ENCODE measurements around the gene OGA. TPM values are rescaled to one million over a fixed set of nuclear protein-coding genes. Genes with fewer than 3 reads are reported as not detected.

The OGA gene
- total and polyA plus RNA-seq, 2 donors (not counting 1 experiment from before 2014, with no cell fraction given), result 128 to 418 TPM

DNA sequence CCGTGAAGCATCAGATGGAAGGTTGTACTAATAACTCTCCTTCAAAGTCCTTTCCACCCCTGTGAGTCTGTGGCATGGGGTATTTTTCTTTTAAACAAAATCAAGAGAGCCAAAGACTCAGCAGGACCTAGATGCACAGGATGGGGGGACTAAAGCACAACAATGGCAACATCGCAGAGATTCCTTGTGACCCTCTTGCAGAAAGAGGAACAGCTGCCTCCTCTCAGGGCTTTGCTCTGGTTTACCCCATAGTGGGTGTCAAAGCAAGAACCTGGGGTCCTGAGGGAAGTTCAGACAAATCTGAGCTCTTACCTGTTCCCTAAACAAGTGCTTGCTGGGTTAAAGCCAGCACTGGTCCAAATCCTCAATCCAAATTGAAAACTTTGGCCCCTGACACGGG, 81.6 kb downstream of the OGA start:
- no peak overlapping the region for H3K4me3 ChIP-seq (ENCODE audit: control extremely low read depth in 1 of 5, extremely low read depth in 1 of 5, insufficient read depth in 1 of 5, low read depth in 2 of 5, low read length in 4 of 5)
- Mint-ChIP-seq H3K9me3 (ENCODE audit: insufficient read depth) (no peaks in the 10 kb centered on the region), H3K27ac (no peak overlapping the region), H3K27me3 (peaks cover 34% of the 10 kb centered on the region), H3K4me3 (no peak overlapping the region), H3K4me1 (no peaks in the 10 kb centered on the region)
- H4K20me1 ChIP-seq (ENCODE audit: control insufficient read depth, insufficient read depth, low read length, poor library complexity, severe bottlenecking), result no peaks in the 10 kb centered on the region
- H3K9me3 ChIP-seq (ENCODE audit: control extremely low read depth in 1 of 3, control insufficient read depth in 2 of 3, insufficient read depth in 1 of 3, low read length in 2 of 3), result peaks cover 0 to 3% (median 2%) of the 10 kb centered on the region in 3 donors
- H3K36me3 ChIP-seq (replicated peaks in 1 of 2; ENCODE audit: control extremely low read depth in 1 of 2, control insufficient read depth in 1 of 2, extremely low read depth in 1 of 2, insufficient read depth in 2 of 2, low read length in 1 of 2), result no peaks in the 10 kb centered on the region
- no peak for ATAC-seq (ENCODE audit: low read depth)
- no peak overlapping the region for H3K4me2 ChIP-seq (replicated peaks; ENCODE audit: low read depth, low read length, poor library complexity, severe bottlenecking)
- no peaks in the 10 kb centered on the region for H3K79me2 ChIP-seq (ENCODE audit: control insufficient read depth, insufficient read depth, low read length)
- peaks cover 0 to 21% (median 0%) of the 10 kb centered on the region in 4 experiments for H3K27me3 ChIP-seq (replicated peaks in 1 of 4; ENCODE audit: control extremely low read depth in 1 of 4, control insufficient read depth in 3 of 4, insufficient read depth in 4 of 4, low read length in 3 of 4)
- intact Hi-C loops (cut with micrococcal nuclease), result no loop called here
- no peak overlapping the region for H2AFZ ChIP-seq (ENCODE audit: insufficient read depth, low read depth, low read length, poor library complexity, severe bottlenecking)
- TF ChIP-seq EZH2 (IDR thresholded peaks at IDR 0.05; ENCODE audit: borderline replicate concordance, insufficient read depth, low read depth, low read length, poor library complexity, severe bottlenecking) (no peak), CTCF (IDR thresholded peaks at IDR 0.05) (no peak)
- ChIA-PET POLR2A (no interaction called here), CTCF (no interaction called here)
- 47% methylated on average over 1 of the region's 3 CpGs for WGBS (ENCODE audit: insufficient coverage)
- H3K9ac ChIP-seq (ENCODE audit: low read length), result no peak overlapping the region
- DNase-seq, result no peak
- H3K4me1 ChIP-seq (ENCODE audit: control insufficient read depth in 2 of 2, insufficient read depth in 2 of 2, low read length in 2 of 2), result no peaks in the 10 kb centered on the region
- H3K27ac ChIP-seq (ENCODE audit: low read length in 2 of 2), result no peak overlapping the region

Other genes with a start within 250 kb of the OGA start
- gene POLL, start 230.2 kb downstream of the OGA start, total RNA-seq, result 46.7 TPM in 2 replicates
- gene POLL, start 230.2 kb downstream of the OGA start, polyA plus RNA-seq, result 35.2 and 46.0 TPM in 2 replicates
- gene DPCD, start 230.1 kb downstream of the OGA start, total RNA-seq, result 1.6 and 2.2 TPM in 2 replicates
- 0.88 and 2.4 TPM in 2 replicates for gene DPCD, start 230.1 kb downstream of the OGA start, polyA plus RNA-seq
- gene FBXW4, start 123.3 kb downstream of the OGA start, total RNA-seq, result 97.2 and 99.6 TPM in 2 replicates
- gene FBXW4, start 123.3 kb downstream of the OGA start, polyA plus RNA-seq, result 72.9 and 86.2 TPM in 2 replicates
- not detected in 2 replicates for gene FGF8, start 42.3 kb downstream of the OGA start, total RNA-seq
- gene FGF8, start 42.3 kb downstream of the OGA start, polyA plus RNA-seq, result 0.63 TPM in 1 of 2 replicates, not detected in the other
- gene NPM3, start 35.0 kb downstream of the OGA start, total RNA-seq, result 13.4 and 13.5 TPM in 2 replicates
- 7.7 and 13.0 TPM in 2 replicates for gene NPM3, start 35.0 kb downstream of the OGA start, polyA plus RNA-seq
- gene KCNIP2, start 25.4 kb upstream of the OGA start, total RNA-seq, result 3.5 and 7.2 TPM in 2 replicates
- gene KCNIP2, start 25.4 kb upstream of the OGA start, polyA plus RNA-seq, result 23.5 and 34.7 TPM in 2 replicates
- gene ARMH3, start 237.7 kb upstream of the OGA start, total RNA-seq, result 36.2 and 40.7 TPM in 2 replicates
- 33.4 and 50.9 TPM in 2 replicates for gene ARMH3, start 237.7 kb upstream of the OGA start, polyA plus RNA-seq
- gene HPS6, start 246.9 kb upstream of the OGA start, total RNA-seq, result 28.6 and 29.5 TPM in 2 replicates
- gene HPS6, start 246.9 kb upstream of the OGA start, polyA plus RNA-seq, result 2.4 and 2.8 TPM in 2 replicates

Data from B cell (primary cell).